PC-9 (cell line): ENCODE data around the gene TSHB. TPM values are rescaled to one million over a fixed set of nuclear protein-coding genes. Genes with fewer than 3 reads are reported as not detected.

Experiments used
- BruUV-seq: library from RNA; stranded (reverse); fragments of 400-500 nt; replicated peaks from 2 replicates; lab custom pipeline; 2021; lab: Mats Ljungman, UMichigan
- CTCF ChIA-PET: fragments of 300-600 bp; sonication (Branson Sonifier 250); formaldehyde crosslinking; loops from one replicate; lab custom pipeline; 2022; ENCODE audit warnings: antibody characterized with exemption; lab: Charles Lee
- POLR2A ChIA-PET: fragments of 300-600 bp; sonication (Branson Sonifier 250); formaldehyde crosslinking; loops from one replicate; lab custom pipeline; 2022; ENCODE audit warnings: antibody characterized with exemption; ENCODE audit not compliant: unreplicated experiment; lab: Charles Lee
- DNase-seq, 2 experiments: peaks; one replicate each; pipeline versions ENCODE4 v3.0.0 to v3.0.0-alpha.2; 2015 to 2022; ENCODE audit warnings: mixed read lengths in 1 of 2
- H2AFZ ChIP-seq: fragments of 200-600 bp; sonication (generic); 2 replicates; pipeline ENCODE4 v1.8.1; 2017; ENCODE audit warnings: antibody characterized with exemption
- H3F3A ChIP-seq: fragments of 200-600 bp; sonication (generic); 2 replicates; pipeline ENCODE4 v1.8.1; 2017; ENCODE audit warnings: antibody characterized with exemption, mild to moderate bottlenecking, low read depth; ENCODE audit not compliant: insufficient read depth
- H3K27ac ChIP-seq: fragments of 200-600 bp; sonication (generic); 2 replicates; pipeline ENCODE4 v1.6.1; 2016; ENCODE audit warnings: mixed run types
- H3K27me3 ChIP-seq: fragments of 200-600 bp; sonication (generic); 2 replicates; pipeline ENCODE4 v1.6.1; 2016; ENCODE audit warnings: low read depth, mixed run types; ENCODE audit not compliant: insufficient read depth
- H3K36me3 ChIP-seq: fragments of 200-600 bp; sonication (generic); 2 replicates; pipeline ENCODE4 v1.6.1; 2016; ENCODE audit warnings: low read depth, mixed run types
- H3K4me1 ChIP-seq: fragments of 200-600 bp; sonication (generic); replicated peaks from 2 replicates; pipeline ENCODE4 v1.6.1; 2016; ENCODE audit warnings: mixed run types; ENCODE audit not compliant: insufficient read depth
- H3K4me2 ChIP-seq: fragments of 200-600 bp; sonication (generic); 2 replicates; pipeline ENCODE4 v1.6.1; 2017; ENCODE audit warnings: mixed run types
- H3K4me3 ChIP-seq: fragments of 200-600 bp; sonication (generic); 2 replicates; pipeline ENCODE4 v1.6.1; 2016; ENCODE audit warnings: mixed run types
- H3K79me2 ChIP-seq: fragments of 200-600 bp; sonication (generic); 2 replicates; pipeline ENCODE4 v1.6.1; 2017; ENCODE audit warnings: low read depth, mixed run types
- H3K9me2 ChIP-seq: fragments of 200-600 bp; sonication (generic); 2 replicates; pipeline ENCODE4 v1.8.1; 2017; ENCODE audit warnings: mild to moderate bottlenecking; ENCODE audit not compliant: insufficient read depth
- H3K9me3 ChIP-seq: fragments of 200-600 bp; sonication (generic); 2 replicates; pipeline ENCODE4 v1.8.1; 2016; ENCODE audit warnings: low read depth; ENCODE audit not compliant: insufficient read depth
- H4K20me1 ChIP-seq: fragments of 200-600 bp; sonication (generic); 2 replicates; pipeline ENCODE4 v1.8.1; 2017; ENCODE audit not compliant: insufficient read depth
- CTCF ChIP-seq: fragments of 200-600 bp; sonication (generic); conservative IDR thresholded peaks from 2 replicates; pipeline ENCODE4 v1.6.1; 2017; ENCODE audit warnings: mixed run types, antibody characterized with exemption, mild to moderate bottlenecking, moderate library complexity
- EZH2 ChIP-seq: fragments of 200-600 bp; sonication (generic); IDR thresholded peaks from 2 replicates; pipeline ENCODE4 v1.8.0; 2017; ENCODE audit warnings: antibody characterized with exemption, low read depth
- intact Hi-C: fragments of 100-400 bp; cut with micrococcal nuclease; formaldehyde crosslinking; loops from one replicate; pipeline ENCODE4 v1.10.0; 2022; ENCODE audit not compliant: unreplicated experiment
- total RNA-seq: library from RNA; stranded (reverse); gene quantifications from 2 replicates; pipeline ENCODE4 v1.2.3, GENCODE V29; 2021

Gene TSHB
- total RNA-seq, 1 experiment from 2014 or later = not detected

GRCh38 chr1:114988095-114988494, 41.5 kb upstream of the TSHB start:
- no TSS peak for BruUV-seq
- ChIA-PET POLR2A (no interaction called here), CTCF (no interaction called here)
- no peaks in the 10 kb centered on the region for H3K4me1 ChIP-seq
- no peak for DNase-seq
- no peaks in the 10 kb centered on the region for H4K20me1 ChIP-seq
- H3F3A ChIP-seq = no peaks in the 10 kb centered on the region
- H3K27me3 ChIP-seq = no peaks in the 10 kb centered on the region
- no peaks in the 10 kb centered on the region for H3K9me2 ChIP-seq
- H3K27ac ChIP-seq = no peak overlapping the region
- peaks cover 17% of the 10 kb centered on the region; the same call in 1 of the 2 replicates for H3K9me3 ChIP-seq
- H3K79me2 ChIP-seq = no peaks in the 10 kb centered on the region
- H3K4me2 ChIP-seq = no peak overlapping the region
- TF ChIP-seq CTCF (no peak), EZH2 (no peak)
- no peak overlapping the region for H2AFZ ChIP-seq
- no peaks in the 10 kb centered on the region for H3K36me3 ChIP-seq
- intact Hi-C loops = no loop called here
- no peak overlapping the region for H3K4me3 ChIP-seq

- TF ChIP-seq CTCF (no peak), EZH2 (no peak)
- no peak overlapping the region for H3K4me3 ChIP-seq
- no peaks in the 10 kb centered on the region for H3K36me3 ChIP-seq
- no peaks in the 10 kb centered on the region for H3K9me3 ChIP-seq
- no peak overlapping the region for H3K27ac ChIP-seq
- ChIA-PET POLR2A (no interaction called here), CTCF (no interaction called here)
- H3K9me2 ChIP-seq = no peaks in the 10 kb centered on the region; the same call in 1 of the 2 replicates
- no peaks in the 10 kb centered on the region for H3K27me3 ChIP-seq
- H3F3A ChIP-seq = no peaks in the 10 kb centered on the region
- BruUV-seq = no TSS peak
- peak overlapping the region; percentile 61 for H2AFZ ChIP-seq
- no peaks in the 10 kb centered on the region for H3K79me2 ChIP-seq
- H3K4me1 ChIP-seq = peaks cover 9% of the 10 kb centered on the region
- no peaks in the 10 kb centered on the region for H4K20me1 ChIP-seq
- intact Hi-C loops = loop anchor here (5.0 kb wide), 1 partner anchor 40 kb away; no protein-coding TSS in a partner anchor
- peak overlapping the region; percentile 17 for H3K4me2 ChIP-seq
- DNase-seq = no peak
Measured at GRCh38 chr1:114997510-114998289, 31.9 kb upstream of the TSHB start.

GRCh38 chr1:115006191-115006590, 23.4 kb upstream of the TSHB start:
- intact Hi-C loops = no loop called here
- no peaks in the 10 kb centered on the region for H3K4me1 ChIP-seq
- H3K9me2 ChIP-seq = no peaks in the 10 kb centered on the region
- ChIA-PET CTCF (no interaction called here), POLR2A (no interaction called here)
- BruUV-seq = no TSS peak
- no peak overlapping the region for H3K27ac ChIP-seq
- DNase-seq = no peak
- H3K36me3 ChIP-seq = no peaks in the 10 kb centered on the region
- no peaks in the 10 kb centered on the region for H3K27me3 ChIP-seq
- no peaks in the 10 kb centered on the region for H4K20me1 ChIP-seq
- no peaks in the 10 kb centered on the region for H3K79me2 ChIP-seq
- no peak for TF ChIP-seq EZH2
- TF ChIP-seq CTCF = no peak
- no peaks in the 10 kb centered on the region for H3K9me3 ChIP-seq
- no peak overlapping the region for H3K4me3 ChIP-seq
- no peak overlapping the region for H2AFZ ChIP-seq
- H3K4me2 ChIP-seq = no peak overlapping the region
- no peaks in the 10 kb centered on the region for H3F3A ChIP-seq
